ENCODE results near the gene HIP1R. TPM values are rescaled to one million over a fixed set of nuclear protein-coding genes. Genes with fewer than 3 reads are reported as not detected.

Gene HIP1R
- total and polyA plus RNA-seq, 2 of the 4 experiments (the other 2 are of a cell fraction) = 13.8 to 18.5 TPM

DNA sequence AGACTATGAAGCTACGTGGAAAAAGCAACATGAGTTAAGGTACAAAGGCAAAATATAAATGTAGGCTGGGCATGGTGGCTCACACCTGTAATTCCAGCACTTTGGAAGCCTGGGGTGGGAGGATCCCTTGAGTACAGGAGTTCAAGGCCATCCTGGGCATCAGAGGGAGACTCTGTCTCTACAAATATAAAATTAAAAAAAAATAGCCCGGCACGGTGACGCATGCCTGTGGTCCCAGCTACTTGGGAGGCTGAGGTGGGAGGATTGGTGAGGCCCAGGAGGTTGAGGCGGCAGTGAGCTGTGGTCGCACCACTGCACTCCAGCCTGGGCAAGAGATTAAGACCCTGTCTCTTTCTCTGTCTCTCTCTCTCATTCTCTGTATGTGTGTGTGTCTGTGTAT lies 64.6 kb downstream of the HIP1R start:
- Histone ChIP-seq H3K14ac (replicated peaks; ENCODE audit: low read depth, low read length) (no peak overlapping the region), H3K56ac (ENCODE audit: extremely low read depth, insufficient read depth, low read length) (no peak overlapping the region), H3K36me3 (ENCODE audit: control insufficient read depth, insufficient read depth, low read length) (no peaks in the 10 kb centered on the region), H3K27ac (ENCODE audit: insufficient read depth, low read length) (no peak overlapping the region), H3K4ac (ENCODE audit: low read depth, low read length) (no peak overlapping the region), H4K5ac (ENCODE audit: low read depth, low read length) (no peak overlapping the region), H3K79me1 (ENCODE audit: low read depth in 1 of 2, low read length in 2 of 2) (peaks cover 0 to 22% of the 10 kb centered on the region in 2 experiments; a peak in 2 of 4 replicates), H2BK5ac (ENCODE audit: low read depth, low read length, poor library complexity, severe bottlenecking) (no peak overlapping the region), H2AK9ac (replicated peaks; ENCODE audit: low read depth, low read length, poor library complexity) (peak overlapping the region; percentile 19), H2BK20ac (ENCODE audit: low read depth, low read length) (peak overlapping the region; percentile 42; the same call in 1 of the 2 replicates), H3K9me1 (ENCODE audit: insufficient read depth, low read length) (peaks cover 8% of the 10 kb centered on the region; the same call in 1 of the 2 replicates), H2AFZ (replicated peaks; ENCODE audit: low read length, poor library complexity) (no peak overlapping the region), H3K9me3 (ENCODE audit: control insufficient read depth, insufficient read depth, low read length) (no peaks in the 10 kb centered on the region), H4K91ac (ENCODE audit: insufficient read depth, low read depth, low read length) (no peak overlapping the region), H3K23ac (ENCODE audit: low read depth, low read length) (no peak overlapping the region), H3K27me3 (ENCODE audit: control insufficient read depth, insufficient read depth, low read length) (no peaks in the 10 kb centered on the region; the same call in 1 of the 2 replicates), H2BK15ac (ENCODE audit: low read depth, low read length) (no peak overlapping the region), H3K18ac (ENCODE audit: low read depth, low read length) (no peak overlapping the region), H4K8ac (ENCODE audit: low read depth in 2 of 2, low read length in 2 of 2) (no peak overlapping the region), H2BK120ac (ENCODE audit: low read depth, low read length) (no peak overlapping the region; the same call in 1 of the 2 replicates), H3K4me3 (ENCODE audit: insufficient read depth, low read depth, low read length) (no peak overlapping the region), H2AK5ac (ENCODE audit: low read depth, low read length) (no peak overlapping the region), H3K4me2 (ENCODE audit: low read depth, low read length) (no peak overlapping the region), H3K4me1 (ENCODE audit: control insufficient read depth, insufficient read depth, low read length) (peaks cover 3% of the 10 kb centered on the region), H3K9ac (ENCODE audit: low read depth, low read length) (no peak overlapping the region), H4K20me1 (ENCODE audit: insufficient read depth, low read length) (peaks cover 6% of the 10 kb centered on the region; the same call in 1 of the 2 replicates)
- 100% methylated on average over 1 of the region's 6 CpGs; no CpG with 5 or more reads in 1 of the 2 experiments for WGBS, 2 experiments (ENCODE audit: extremely low coverage in 2 of 2, insufficient read length in 1 of 2)
- dilution Hi-C loops (cut with HindIII; ENCODE audit: low sequenced_read_pairs, unreplicated experiment) (no loop called here), in situ Hi-C loops (cut with MboI; ENCODE audit: low sequenced_read_pairs) (no loop called here), intact Hi-C loops (cut with micrococcal nuclease) (loop anchor here (2.0 to 10.0 kb wide), 2 partner anchors 17 to 335 kb away; partner anchors contain the start of genes MPHOSPH9 and MTRFR)
- TF ChIP-seq RAD21 (IDR thresholded peaks at IDR 0.05; ENCODE audit: low read length) (no peak), RFX5 (IDR thresholded peaks at IDR 0.05; ENCODE audit: low read depth, low read length) (no peak), NFE2L2 (IDR thresholded peaks at IDR 0.05; ENCODE audit: low read depth, low read length) (no peak)
- TF ChIP-seq, protein P1, sequence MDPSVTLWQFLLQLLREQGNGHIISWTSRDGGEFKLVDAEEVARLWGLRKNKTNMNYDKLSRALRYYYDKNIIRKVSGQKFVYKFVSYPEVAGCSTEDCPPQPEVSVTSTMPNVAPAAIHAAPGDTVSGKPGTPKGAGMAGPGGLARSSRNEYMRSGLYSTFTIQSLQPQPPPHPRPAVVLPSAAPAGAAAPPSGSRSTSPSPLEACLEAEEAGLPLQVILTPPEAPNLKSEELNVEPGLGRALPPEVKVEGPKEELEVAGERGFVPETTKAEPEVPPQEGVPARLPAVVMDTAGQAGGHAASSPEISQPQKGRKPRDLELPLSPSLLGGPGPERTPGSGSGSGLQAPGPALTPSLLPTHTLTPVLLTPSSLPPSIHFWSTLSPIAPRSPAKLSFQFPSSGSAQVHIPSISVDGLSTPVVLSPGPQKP (IDR thresholded peaks at IDR 0.05; ENCODE audit: borderline replicate concordance, low read depth, low read length) = no peak
- no TSS peak for BruUV-seq (replicated peaks)
- ATAC-seq (ENCODE audit: low read depth) (no peak), DNase-seq (no peak)
- ChIA-PET CTCF (no interaction called here), POLR2A (ENCODE audit: unreplicated experiment) (no interaction called here)

Measured in IMR-90 (cell line).